Measurements from ENCODE around the gene SUSD2.

SUSD2 gene

DNA sequence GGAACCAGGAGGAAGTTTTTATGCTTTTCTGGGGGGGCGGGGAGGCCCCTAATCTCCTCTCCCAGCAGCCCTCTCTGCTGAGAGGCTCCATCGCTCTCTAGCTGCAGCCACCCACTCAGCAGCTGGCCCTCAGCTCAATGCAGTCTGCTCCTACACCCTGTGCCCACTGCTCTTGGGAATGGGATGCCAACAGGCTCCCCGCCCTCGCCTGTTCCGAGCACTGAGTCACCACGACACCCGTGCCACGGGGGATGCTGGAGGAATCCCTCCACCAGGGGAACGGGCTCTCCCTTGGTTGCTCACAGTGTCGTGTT lies 23.5 kb upstream of the SUSD2 start:
- no peaks in the 10 kb centered on the region for H3K9me3 ChIP-seq
- no peak for DNase-seq (ENCODE audit: low spot score in 2 of 2)
- in situ Hi-C loops (cut with MboI; ENCODE audit: low sequenced_read_pairs): no loop called here
- no peak overlapping the region for H3K4me3 ChIP-seq
- peaks cover 5% of the 10 kb centered on the region; the same call in 1 of the 2 replicates for H3K4me1 ChIP-seq
- H3K36me3 ChIP-seq (replicated peaks): no peaks in the 10 kb centered on the region
- H3K27me3 ChIP-seq (ENCODE audit: low read depth): no peaks in the 10 kb centered on the region

- Histone ChIP-seq H3K4me1 (peaks cover 5% of the 10 kb centered on the region; the same call in 1 of the 2 replicates), H3K27me3 (ENCODE audit: low read depth) (no peaks in the 10 kb centered on the region), H3K4me3 (no peak overlapping the region), H3K36me3 (replicated peaks) (no peaks in the 10 kb centered on the region), H3K9me3 (no peaks in the 10 kb centered on the region)
- no peak for DNase-seq (ENCODE audit: low spot score in 2 of 2)
- in situ Hi-C loops (cut with MboI; ENCODE audit: low sequenced_read_pairs): no loop called here
These were observed 21.6 kb upstream of the SUSD2 start for GRCh38 chr22:24159650-24160049.

- H3K9me3 ChIP-seq: no peaks in the 10 kb centered on the region
- no peak overlapping the region for H3K4me3 ChIP-seq
- 0 out of 2 replicates have a peak, but pooled peaks cover under 1% of the 10 kb centered on the region for H3K36me3 ChIP-seq (replicated peaks)
- H3K27me3 ChIP-seq (ENCODE audit: low read depth): no peaks in the 10 kb centered on the region
- DNase-seq (ENCODE audit: low spot score in 2 of 2): no peak
- peaks cover 4% of the 10 kb centered on the region; the same call in 1 of the 2 replicates for H3K4me1 ChIP-seq
- in situ Hi-C loops (cut with MboI; ENCODE audit: low sequenced_read_pairs): no loop called here
These were observed 20.7 kb upstream of the SUSD2 start for GRCh38 chr22:24160546-24160945.

DNA sequence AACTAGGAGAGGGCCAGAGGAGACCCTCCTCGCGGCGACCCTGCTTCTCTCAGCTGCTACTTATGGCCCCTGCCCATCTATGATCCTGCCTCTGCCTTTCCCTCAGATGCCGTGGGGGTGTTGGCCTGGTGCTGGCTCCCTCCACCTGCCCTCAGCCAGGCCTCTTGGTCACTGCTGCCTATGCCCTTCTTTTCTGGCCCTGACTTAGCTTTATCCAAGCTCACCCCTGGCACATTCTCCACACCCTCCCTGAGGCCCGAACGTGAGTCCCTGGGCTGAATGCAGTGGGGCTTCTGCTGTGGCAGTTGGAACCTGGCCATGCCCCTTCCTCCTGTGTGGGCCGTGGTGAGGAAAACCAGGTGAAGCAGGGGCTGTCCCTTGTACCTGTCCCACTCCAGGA lies 19.8 kb upstream of the SUSD2 start:
- H3K9me3 ChIP-seq: no peaks in the 10 kb centered on the region
- 0 out of 2 replicates have a peak, but pooled peaks cover 3% of the 10 kb centered on the region for H3K36me3 ChIP-seq (replicated peaks)
- in situ Hi-C loops (cut with MboI; ENCODE audit: low sequenced_read_pairs): no loop called here
- no peak for DNase-seq (ENCODE audit: low spot score in 2 of 2)
- H3K4me1 ChIP-seq: peaks cover 3% of the 10 kb centered on the region; the same call in 1 of the 2 replicates
- H3K4me3 ChIP-seq: no peak overlapping the region
- no peaks in the 10 kb centered on the region for H3K27me3 ChIP-seq (ENCODE audit: low read depth)

- H3K9me3 ChIP-seq: no peaks in the 10 kb centered on the region
- H3K36me3 ChIP-seq (replicated peaks): 0 out of 2 replicates have a peak, but pooled peaks cover 3% of the 10 kb centered on the region
- H3K27me3 ChIP-seq (ENCODE audit: low read depth): no peaks in the 10 kb centered on the region
- DNase-seq (ENCODE audit: low spot score in 2 of 2): no peak
- no peak overlapping the region for H3K4me3 ChIP-seq
- in situ Hi-C loops (cut with MboI; ENCODE audit: low sequenced_read_pairs): no loop called here
- peaks cover 3% of the 10 kb centered on the region; the same call in 1 of the 2 replicates for H3K4me1 ChIP-seq
These were observed 19.4 kb upstream of the SUSD2 start for GRCh38 chr22:24161909-24162308.

- DNase-seq (ENCODE audit: low spot score in 2 of 2): no peak
These were observed 18.9 kb upstream of the SUSD2 start for GRCh38 chr22:24162436-24162835.

GRCh38 chr22:24164243-24164642 lies 17.0 kb upstream of the SUSD2 start:
- in situ Hi-C loops (cut with MboI; ENCODE audit: low sequenced_read_pairs): no loop called here
- no peaks in the 10 kb centered on the region for H3K27me3 ChIP-seq (ENCODE audit: low read depth)

More at GRCh38 chr22:24162436-24162835, 18.9 kb upstream of the SUSD2 start:
- no peak overlapping the region for H3K4me3 ChIP-seq
- in situ Hi-C loops (cut with MboI; ENCODE audit: low sequenced_read_pairs): no loop called here
- H3K27me3 ChIP-seq (ENCODE audit: low read depth): no peaks in the 10 kb centered on the region
- 0 out of 2 replicates have a peak, but pooled peaks cover 7% of the 10 kb centered on the region for H3K36me3 ChIP-seq (replicated peaks)
- H3K4me1 ChIP-seq: no peaks in the 10 kb centered on the region
- H3K9me3 ChIP-seq: no peaks in the 10 kb centered on the region

DNA sequence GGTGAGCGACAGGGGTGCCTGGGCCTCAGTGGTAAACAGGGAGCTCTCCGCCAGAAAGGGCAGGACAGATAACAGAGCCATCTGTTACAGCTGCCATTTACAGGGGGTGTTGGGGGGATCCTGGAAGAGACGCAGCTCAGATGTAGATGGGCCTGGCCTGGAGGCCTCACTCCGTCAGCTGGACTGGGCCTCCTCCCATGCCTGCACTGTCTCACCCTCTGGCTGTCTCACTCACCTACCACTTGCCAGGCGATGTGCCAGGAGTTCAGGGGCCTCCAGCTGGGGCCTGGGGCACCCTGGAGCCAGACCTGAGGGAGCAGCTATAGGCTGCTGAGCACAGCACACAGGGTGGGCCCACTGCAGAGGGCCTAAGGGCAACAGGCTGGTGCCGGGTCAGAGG lies 16.3 kb upstream of the SUSD2 start:
- Histone ChIP-seq H3K9me3 (no peaks in the 10 kb centered on the region), H3K4me1 (no peaks in the 10 kb centered on the region), H3K4me3 (no peak overlapping the region), H3K36me3 (replicated peaks) (0 out of 2 replicates have a peak, but pooled peaks cover 10% of the 10 kb centered on the region), H3K27me3 (ENCODE audit: low read depth) (no peaks in the 10 kb centered on the region)
- in situ Hi-C loops (cut with MboI; ENCODE audit: low sequenced_read_pairs): no loop called here
- DNase-seq (ENCODE audit: low spot score in 2 of 2): no peak

More at GRCh38 chr22:24164243-24164642, 17.0 kb upstream of the SUSD2 start:
- Histone ChIP-seq H3K4me3 (no peak overlapping the region), H3K4me1 (no peaks in the 10 kb centered on the region), H3K9me3 (no peaks in the 10 kb centered on the region), H3K36me3 (replicated peaks) (0 out of 2 replicates have a peak, but pooled peaks cover 10% of the 10 kb centered on the region)
- no peak for DNase-seq (ENCODE audit: low spot score in 2 of 2)

DNA sequence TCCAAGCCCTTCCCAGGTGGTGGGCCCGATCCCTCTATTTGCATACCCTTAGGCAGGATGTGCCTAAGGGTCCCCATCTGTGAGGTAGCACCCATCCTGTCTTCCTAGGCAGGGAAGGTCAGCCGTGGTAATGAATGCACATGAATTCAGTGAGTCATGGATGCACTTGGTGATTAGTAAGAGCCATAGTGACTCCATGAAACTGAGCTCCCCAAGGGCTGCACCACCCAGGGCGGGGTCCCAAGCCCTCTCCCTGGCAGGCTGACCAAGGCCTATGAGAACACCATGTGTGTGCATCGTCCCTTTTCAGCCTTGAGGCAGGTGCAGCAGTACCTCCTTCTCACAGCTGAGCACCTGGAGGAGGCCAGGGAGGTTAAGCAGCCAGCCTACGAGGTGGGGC lies 15.6 kb upstream of the SUSD2 start:
- no peaks in the 10 kb centered on the region for H3K4me1 ChIP-seq
- no peaks in the 10 kb centered on the region for H3K27me3 ChIP-seq (ENCODE audit: low read depth)
- in situ Hi-C loops (cut with MboI; ENCODE audit: low sequenced_read_pairs): no loop called here
- no peak for DNase-seq (ENCODE audit: low spot score in 2 of 2)
- H3K36me3 ChIP-seq (replicated peaks): 0 out of 2 replicates have a peak, but pooled peaks cover 10% of the 10 kb centered on the region
- H3K9me3 ChIP-seq: no peaks in the 10 kb centered on the region
- no peak overlapping the region for H3K4me3 ChIP-seq

DNA sequence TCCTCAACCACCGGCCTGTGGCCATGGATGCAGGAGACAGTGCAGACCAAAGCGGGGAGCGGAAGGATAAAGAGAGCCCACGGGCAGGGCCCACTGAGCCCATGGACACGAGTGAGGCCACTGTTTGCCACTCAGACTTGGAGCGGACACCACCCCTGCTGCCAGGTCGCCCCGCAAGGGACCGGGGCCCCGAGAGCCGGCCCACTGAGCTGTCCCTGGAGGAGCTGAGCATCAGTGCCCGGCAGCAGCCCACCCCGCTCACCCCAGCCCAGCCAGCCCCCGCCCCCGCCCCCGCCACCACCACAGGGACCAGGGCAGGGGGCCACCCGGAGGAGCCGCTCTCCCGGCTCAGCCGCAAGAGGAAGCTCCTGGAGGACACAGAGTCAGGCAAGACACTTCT lies 14.5 kb upstream of the SUSD2 start:
- DNase-seq (ENCODE audit: low spot score in 2 of 2): no peak
- no peaks in the 10 kb centered on the region for H3K9me3 ChIP-seq
- in situ Hi-C loops (cut with MboI; ENCODE audit: low sequenced_read_pairs): no loop called here
- no peak overlapping the region for H3K4me3 ChIP-seq
- peaks cover 12% of the 10 kb centered on the region; the same call in 1 of the 2 replicates for H3K36me3 ChIP-seq (replicated peaks)
- H3K4me1 ChIP-seq: no peaks in the 10 kb centered on the region
- H3K27me3 ChIP-seq (ENCODE audit: low read depth): no peaks in the 10 kb centered on the region

DNA sequence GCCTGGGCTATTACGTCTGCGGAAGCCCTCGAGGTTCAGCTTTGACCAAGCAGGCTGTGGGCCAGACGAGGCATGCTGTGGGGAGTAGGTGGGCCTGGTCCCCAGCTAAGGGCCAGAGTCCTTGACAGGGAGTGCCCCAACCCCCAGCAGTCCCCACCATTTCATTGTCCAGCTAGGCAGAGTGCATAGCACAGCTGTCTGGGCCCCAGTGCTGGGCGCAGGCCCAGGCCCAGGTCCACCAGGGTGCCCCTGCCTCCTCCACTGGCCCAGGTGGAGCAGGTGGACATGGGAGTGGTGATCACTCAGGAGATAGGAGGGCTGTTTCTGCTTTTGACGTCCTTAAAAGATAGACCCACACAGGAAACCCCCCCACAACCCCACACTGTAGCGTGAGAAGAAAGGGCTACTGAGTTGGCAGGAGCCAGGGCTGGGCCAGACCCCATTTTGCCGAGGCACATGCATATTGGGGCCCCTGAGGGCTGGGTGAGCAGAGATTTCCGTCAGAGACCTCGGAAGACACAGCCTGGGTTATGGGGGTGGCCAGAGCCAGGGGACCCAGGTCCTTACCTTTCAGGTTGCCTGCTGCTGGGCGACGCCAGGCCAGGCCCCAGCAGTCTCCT lies 11.7 kb upstream of the SUSD2 start:
- in situ Hi-C loops (cut with MboI; ENCODE audit: low sequenced_read_pairs): loop anchor here (10.0 kb wide), 1 partner anchor 185 kb away; the partner anchor contains the start of gene GSTT2
- Histone ChIP-seq H3K4me3 (no peak overlapping the region), H3K9me3 (no peaks in the 10 kb centered on the region), H3K36me3 (replicated peaks) (peaks cover 13% of the 10 kb centered on the region; the same call in 1 of the 2 replicates), H3K4me1 (no peaks in the 10 kb centered on the region), H3K27me3 (ENCODE audit: low read depth) (no peaks in the 10 kb centered on the region)
- DNase-seq (ENCODE audit: low spot score in 2 of 2): no peak

DNA sequence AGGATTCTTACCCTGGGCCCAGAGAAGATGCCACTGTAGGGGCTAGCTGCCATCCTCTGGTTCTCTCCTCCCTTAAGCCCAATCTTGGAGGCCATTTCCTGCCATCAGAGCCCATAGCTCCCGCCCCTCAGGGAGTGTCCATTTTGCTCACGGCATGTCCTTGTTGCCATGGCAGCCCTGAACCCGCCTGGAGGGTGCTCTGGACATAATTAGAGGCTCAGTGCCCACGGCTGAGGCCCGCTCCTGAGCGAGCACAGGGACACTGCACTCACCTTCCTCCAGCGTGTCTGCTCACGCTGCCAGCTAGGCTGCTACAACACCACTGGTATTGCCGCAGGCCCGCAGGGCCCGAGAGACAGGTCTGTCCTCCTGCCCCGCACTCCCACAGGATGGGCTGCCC lies 11.1 kb upstream of the SUSD2 start:
- no peaks in the 10 kb centered on the region for H3K27me3 ChIP-seq (ENCODE audit: low read depth)
- no peaks in the 10 kb centered on the region for H3K9me3 ChIP-seq
- no peak for DNase-seq (ENCODE audit: low spot score in 2 of 2)
- peaks cover 13% of the 10 kb centered on the region; the same call in 1 of the 2 replicates for H3K36me3 ChIP-seq (replicated peaks)
- no peak overlapping the region for H3K4me3 ChIP-seq
- H3K4me1 ChIP-seq: no peaks in the 10 kb centered on the region
- in situ Hi-C loops (cut with MboI; ENCODE audit: low sequenced_read_pairs): loop anchor here (10.0 kb wide), 1 partner anchor 185 kb away; the partner anchor contains the start of gene GSTT2

DNA sequence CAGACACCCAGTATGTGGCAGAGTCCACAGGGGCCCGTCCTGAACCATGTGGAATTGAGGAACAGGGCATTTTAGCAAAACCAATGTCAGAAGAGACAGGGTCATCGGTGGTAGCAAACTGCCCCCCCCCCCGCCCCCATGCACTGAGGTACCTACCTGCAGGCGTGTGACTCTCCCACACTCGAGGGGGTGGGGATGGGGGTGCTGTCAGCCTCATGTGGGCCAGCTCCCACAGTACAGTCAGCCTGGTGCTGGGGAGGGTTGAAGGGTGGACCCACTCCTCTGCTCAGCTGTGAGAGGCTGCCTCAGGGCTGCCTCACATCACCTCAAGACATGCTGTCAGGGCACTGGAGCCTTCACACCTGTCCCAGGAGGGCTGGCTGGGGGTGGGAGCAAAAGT lies 10.7 kb upstream of the SUSD2 start:
- H3K4me1 ChIP-seq: no peaks in the 10 kb centered on the region
- peaks cover 12% of the 10 kb centered on the region; the same call in 1 of the 2 replicates for H3K36me3 ChIP-seq (replicated peaks)
- no peak for DNase-seq (ENCODE audit: low spot score in 2 of 2)
- in situ Hi-C loops (cut with MboI; ENCODE audit: low sequenced_read_pairs): loop anchor here (10.0 kb wide), 1 partner anchor 186 kb away; the partner anchor contains the start of gene GSTT2
- H3K27me3 ChIP-seq (ENCODE audit: low read depth): no peaks in the 10 kb centered on the region
- H3K9me3 ChIP-seq: no peaks in the 10 kb centered on the region
- no peak overlapping the region for H3K4me3 ChIP-seq

DNA sequence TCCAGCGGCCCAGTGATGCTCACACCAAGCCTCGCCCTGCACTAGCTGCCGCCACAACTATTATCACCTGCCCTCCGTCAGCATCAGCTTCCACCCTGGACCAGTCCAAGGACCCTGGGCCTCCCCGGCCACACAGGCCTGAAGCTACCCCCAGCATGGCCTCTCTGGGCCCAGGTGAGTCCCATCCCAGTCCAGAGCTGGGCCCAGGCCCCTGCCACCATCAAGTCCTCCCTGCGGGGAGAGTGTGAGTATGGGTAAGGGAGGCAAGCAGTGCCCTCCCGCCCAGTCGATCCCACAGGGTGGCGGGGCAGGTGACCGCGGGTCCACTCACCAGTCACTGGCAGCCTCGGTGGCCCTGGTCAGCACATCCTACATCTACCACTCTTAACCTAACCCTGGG lies 9.5 kb upstream of the SUSD2 start:
- Histone ChIP-seq H3K9me3 (no peaks in the 10 kb centered on the region), H3K36me3 (replicated peaks) (peaks cover 10% of the 10 kb centered on the region; the same call in 1 of the 2 replicates), H3K27me3 (ENCODE audit: low read depth) (no peaks in the 10 kb centered on the region), H3K4me1 (no peaks in the 10 kb centered on the region), H3K4me3 (no peak overlapping the region)
- in situ Hi-C loops (cut with MboI; ENCODE audit: low sequenced_read_pairs): loop anchor here (10.0 kb wide), 1 partner anchor 187 kb away; the partner anchor contains the start of gene GSTT2
- DNase-seq (ENCODE audit: low spot score in 2 of 2): no peak
